ENCODE results near the gene TICAM1. TPM values are rescaled to one million over a fixed set of nuclear protein-coding genes. Genes with fewer than 3 reads are reported as not detected.
A peak's percentile ranks its signal among the peaks of the same experiment; 100 is the strongest.

Gene TICAM1
- total and polyA plus RNA-seq, 2 of the 8 experiments (the other 6 are each of a cell fraction or from before 2014, with no cell fraction given) = 0.41 to 0.65 TPM

GRCh38 chr19:4868286-4868834 is 36.8 kb upstream of the TICAM1 start:
- CTCF ChIA-PET (ENCODE audit: partially characterized antibody) = interaction anchor here (0.6 to 5.1 kb wide), 9 partner anchors 15 to 300 kb away, joined by 3 to 44 read pairs (median 6); no protein-coding TSS in a partner anchor
- TF ChIP-seq SAP30 (IDR thresholded peaks at IDR 0.05; ENCODE audit: insufficient read depth, insufficient replicate concordance, low read length) (no peak), RBBP5 (IDR thresholded peaks at IDR 0.05; ENCODE audit: borderline replicate concordance, low read depth, low read length) (no peak), ATF3 (IDR thresholded peaks at IDR 0.05; ENCODE audit: insufficient read depth, low read depth, low read length) (no peak), EZH2 (IDR thresholded peaks at IDR 0.05; ENCODE audit: low read depth, low read length, severe bottlenecking) (no peak), BACH1 (IDR thresholded peaks at IDR 0.05; ENCODE audit: low read length) (no peak), BRCA1 (IDR thresholded peaks at IDR 0.05; ENCODE audit: low read depth, low read length) (no peak), SP2 (IDR thresholded peaks at IDR 0.05; ENCODE audit: low read length) (no peak), POU5F1 (IDR thresholded peaks at IDR 0.05; ENCODE audit: low read depth, low read length) (no peak), KDM4A (IDR thresholded peaks at IDR 0.05; ENCODE audit: low read depth, low read length, severe bottlenecking) (no peak), MAX (IDR thresholded peaks at IDR 0.05) (no peak), CHD2 (IDR thresholded peaks at IDR 0.05; ENCODE audit: low read length) (no peak), CBX8 (IDR thresholded peaks at IDR 0.05; ENCODE audit: borderline replicate concordance, low read depth, low read length) (no peak)

More at GRCh38 chr19:4868286-4868834, 36.8 kb upstream of the TICAM1 start:
- H3K27ac ChIP-seq (ENCODE audit: low read depth, low read length) = no peak overlapping the region
- H2BK20ac ChIP-seq (ENCODE audit: low read length) = no peak overlapping the region
- peaks cover 0 to 5% (median 2%) of the 10 kb centered on the region in 4 experiments; a peak in 3 of 7 replicates for H3K4me1 ChIP-seq (replicated peaks in 1 of 4; ENCODE audit: control insufficient read depth in 3 of 4, insufficient read depth in 4 of 4, low read length in 3 of 4)
- no peaks in the 10 kb centered on the region for H3K36me3 ChIP-seq (ENCODE audit: control insufficient read depth in 2 of 4, insufficient read depth in 4 of 4, low read length in 3 of 4)
- H3K23me2 ChIP-seq (ENCODE audit: low read depth, low read length) = no peaks in the 10 kb centered on the region; the same call in 1 of the 2 replicates
- no peak overlapping the region for H2AFZ ChIP-seq (ENCODE audit: low read length)
- POLR2A ChIA-PET (ENCODE audit: partially characterized antibody) = interaction anchor here (0.5 to 1.4 kb wide), 4 partner anchors 25 to 118 kb away, joined by 3 to 5 read pairs (median 4); no protein-coding TSS in a partner anchor
- no peak overlapping the region for H2BK5ac ChIP-seq (ENCODE audit: low read depth, low read length)
- peaks cover 0 to 7% of the 10 kb centered on the region in 2 experiments for H4K20me1 ChIP-seq (replicated peaks in 1 of 2; ENCODE audit: control insufficient read depth in 1 of 2, insufficient read depth in 2 of 2, low read length in 2 of 2)
- no peaks in the 10 kb centered on the region for H3K9me3 ChIP-seq (ENCODE audit: insufficient read depth in 2 of 2, low read depth in 1 of 2, low read length in 1 of 2)
- H3K14ac ChIP-seq (ENCODE audit: insufficient read length) = no peak overlapping the region
- H3K4ac ChIP-seq (replicated peaks; ENCODE audit: insufficient read length, low read depth, low read length) = no peak overlapping the region
- peaks cover 3% of the 10 kb centered on the region; the same call in 1 of the 2 replicates for H3K79me1 ChIP-seq (ENCODE audit: low read depth, low read length)
- DNase-seq (ENCODE audit: low read depth in 1 of 2, low spot score in 2 of 2) (no peak), FAIRE-seq (no peak)
- H2BK120ac ChIP-seq (replicated peaks; ENCODE audit: low read depth, low read length) = no peak overlapping the region
- 85% methylated on average over 10 of the region's 10 CpGs; no CpG with 5 or more reads in 1 of the 2 experiments for WGBS, 2 experiments (ENCODE audit: extremely low coverage in 1 of 2, insufficient coverage in 1 of 2, insufficient read length in 1 of 2, insufficient replicate concordance in 2 of 2, low coverage in 1 of 2, low lambda C conversion rate in 2 of 2, missing lambda C conversion rate in 1 of 2)
- no peak overlapping the region for H3K4me3 ChIP-seq (ENCODE audit: extremely low read depth in 1 of 4, insufficient read depth in 2 of 4, low read depth in 3 of 4, low read length in 4 of 4)
- no peak overlapping the region for H4K91ac ChIP-seq (replicated peaks; ENCODE audit: insufficient read length, low read length)
- no peak overlapping the region for H4K5ac ChIP-seq (ENCODE audit: insufficient read length, low read depth, low read length)
- no peak overlapping the region for H3K9ac ChIP-seq (replicated peaks in 1 of 4; ENCODE audit: extremely low read depth in 1 of 4, low read depth in 3 of 4, low read length in 3 of 4)
- H3K56ac ChIP-seq (replicated peaks; ENCODE audit: insufficient read length, low read depth, low read length) = no peak overlapping the region
- H3K79me2 ChIP-seq (ENCODE audit: control insufficient read depth in 1 of 2, insufficient read depth in 2 of 2, low read length in 2 of 2) = peaks cover 0 to 6% of the 10 kb centered on the region in 2 experiments; a peak in 2 of 4 replicates
- no peak overlapping the region for H3K23ac ChIP-seq (ENCODE audit: insufficient read length)
- H2BK12ac ChIP-seq (ENCODE audit: low read depth, low read length) = no peak overlapping the region
- 0 out of 4 replicates have a peak overlapping the region, but pooled peaks of 1 of the 2 experiments have one; percentile 21 for H3K4me2 ChIP-seq (ENCODE audit: insufficient read depth in 1 of 2, low read depth in 2 of 2, low read length in 2 of 2)
- H4K8ac ChIP-seq (ENCODE audit: extremely low read depth, insufficient read depth, low read length) = no peak overlapping the region
- H2BK15ac ChIP-seq (ENCODE audit: low read length) = no peak overlapping the region
- no peak overlapping the region for H2AK5ac ChIP-seq (ENCODE audit: low read depth, low read length)
- no peaks in the 10 kb centered on the region for H3K27me3 ChIP-seq (replicated peaks in 1 of 4; ENCODE audit: control insufficient read depth in 3 of 4, extremely low read depth in 1 of 4, insufficient read depth in 3 of 4, low read length in 3 of 4)
- H3K18ac ChIP-seq (ENCODE audit: extremely low read depth, low read length) = no peak overlapping the region

Data from H1 (cell line).